GM12864 (cell line): Measurements from ENCODE around the gene CYP2C8.
"Not testable (repeated sequence)": the region's sequence is repeated elsewhere in the genome, so short reads cannot be mapped to it uniquely, and the experiment has no call there.

Experiments
- DNase-seq: peaks from one replicate; pipeline ENCODE4 v3.0.0-alpha.2; 2011; ENCODE audit warnings: low read depth
- H3K4me3 ChIP-seq: 2 replicates; pipeline ENCODE4 v1.5.1; 2011; ENCODE audit warnings: mild to moderate bottlenecking, low read depth, low read length, control low read depth
- TF ChIP-seq, protein P1 (sequence below): IDR thresholded peaks from 2 replicates; pipeline ENCODE4 v1.5.1; 2011; ENCODE audit warnings: low read depth, mild to moderate bottlenecking, moderate library complexity, low read length, control low read depth, inconsistent platforms; ENCODE audit errors: missing control alignments

The CYP2C8 gene

DNA sequence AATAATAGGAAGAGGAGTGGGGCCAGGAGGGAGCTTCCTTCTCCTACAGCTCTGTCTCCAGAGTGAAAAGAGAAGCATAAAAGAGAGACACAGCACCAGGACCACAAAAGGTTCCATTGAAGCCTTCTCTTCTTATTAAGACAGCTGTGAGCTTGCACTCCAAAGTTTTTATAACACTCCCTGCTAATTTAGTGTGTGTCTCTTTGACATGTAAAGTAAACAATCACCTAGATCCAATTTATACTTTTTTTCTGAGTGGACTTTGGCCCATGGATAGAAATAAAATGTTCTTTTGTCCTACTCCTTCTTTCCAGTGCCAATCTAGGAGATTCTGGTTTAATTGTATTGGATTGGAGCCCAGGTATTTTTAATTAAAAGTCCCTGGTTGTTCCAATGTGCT lies at the start of gene CYP2C8:
Gene CYP2C8 (minus strand): TSS at position 212 of the 400 bp plus-strand sequence. CDS start 95 bp downstream, at position 117.
- no peak for DNase-seq
- no peak within 1 kb of the TSS for H3K4me3 ChIP-seq
- TF ChIP-seq, protein P1, sequence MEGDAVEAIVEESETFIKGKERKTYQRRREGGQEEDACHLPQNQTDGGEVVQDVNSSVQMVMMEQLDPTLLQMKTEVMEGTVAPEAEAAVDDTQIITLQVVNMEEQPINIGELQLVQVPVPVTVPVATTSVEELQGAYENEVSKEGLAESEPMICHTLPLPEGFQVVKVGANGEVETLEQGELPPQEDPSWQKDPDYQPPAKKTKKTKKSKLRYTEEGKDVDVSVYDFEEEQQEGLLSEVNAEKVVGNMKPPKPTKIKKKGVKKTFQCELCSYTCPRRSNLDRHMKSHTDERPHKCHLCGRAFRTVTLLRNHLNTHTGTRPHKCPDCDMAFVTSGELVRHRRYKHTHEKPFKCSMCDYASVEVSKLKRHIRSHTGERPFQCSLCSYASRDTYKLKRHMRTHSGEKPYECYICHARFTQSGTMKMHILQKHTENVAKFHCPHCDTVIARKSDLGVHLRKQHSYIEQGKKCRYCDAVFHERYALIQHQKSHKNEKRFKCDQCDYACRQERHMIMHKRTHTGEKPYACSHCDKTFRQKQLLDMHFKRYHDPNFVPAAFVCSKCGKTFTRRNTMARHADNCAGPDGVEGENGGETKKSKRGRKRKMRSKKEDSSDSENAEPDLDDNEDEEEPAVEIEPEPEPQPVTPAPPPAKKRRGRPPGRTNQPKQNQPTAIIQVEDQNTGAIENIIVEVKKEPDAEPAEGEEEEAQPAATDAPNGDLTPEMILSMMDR = no peak

DNA sequence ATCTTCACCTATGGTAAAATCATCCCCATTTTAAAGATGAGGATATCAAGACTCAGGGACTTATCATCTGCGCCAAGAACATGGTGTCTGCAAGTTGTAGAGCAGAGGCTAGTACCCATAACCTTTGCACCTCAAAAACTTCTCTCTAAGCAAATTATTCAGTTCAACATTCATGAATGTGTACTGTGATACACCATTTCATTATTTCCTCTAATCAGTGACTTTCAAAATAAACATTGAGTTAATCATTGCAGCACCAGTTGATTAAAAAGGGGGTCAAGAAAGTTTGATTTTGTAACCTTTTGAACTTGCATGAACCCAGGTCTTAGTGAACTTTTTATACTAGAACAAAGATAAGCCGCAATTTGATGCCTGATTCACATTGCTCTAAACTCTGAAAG lies 47.6 kb upstream of the CYP2C8 start:
- no peak overlapping the region for H3K4me3 ChIP-seq
- TF ChIP-seq, protein P1 = no peak
- no peak for DNase-seq

DNA sequence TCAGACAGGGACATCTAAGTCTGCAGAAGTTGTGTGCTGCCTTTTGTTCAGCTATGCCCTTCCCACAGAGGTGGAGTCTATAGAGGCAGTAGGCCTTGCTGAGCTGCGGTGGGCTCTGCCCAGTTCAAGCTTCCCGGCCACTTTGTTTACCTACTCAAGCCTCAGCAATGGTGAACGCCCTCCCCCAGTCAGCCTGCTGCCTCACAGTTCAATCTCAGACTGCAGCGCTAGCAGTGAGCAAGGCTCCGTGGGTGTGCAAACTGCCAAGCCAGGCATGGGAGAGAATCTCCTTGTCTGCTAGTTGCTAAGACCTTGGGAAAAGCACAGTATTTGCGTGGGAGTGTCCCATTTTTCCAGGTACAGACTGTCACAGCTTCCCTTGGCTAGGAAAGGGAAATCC lies 41.5 kb upstream of the CYP2C8 start:
- not testable (repeated sequence) for DNase-seq, H3K4me3 ChIP-seq

DNA sequence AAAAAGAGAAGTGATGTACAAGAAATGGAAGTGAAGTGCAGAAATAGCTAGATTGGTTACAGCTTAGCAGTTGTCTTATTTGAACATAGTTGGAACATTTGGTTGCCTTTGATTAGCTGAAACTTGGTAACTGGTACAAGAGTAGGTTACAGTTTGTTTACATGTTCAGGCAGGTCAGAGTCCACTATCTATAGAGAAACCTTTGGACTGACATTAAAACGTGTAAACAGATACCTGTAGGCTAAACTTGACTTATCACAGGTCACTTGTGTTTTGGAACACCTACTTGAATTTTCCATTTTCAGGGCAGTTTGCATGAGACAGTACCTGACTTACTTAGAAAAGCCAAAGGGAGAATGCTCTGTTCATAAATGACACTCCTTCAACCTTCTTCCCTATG lies 28.5 kb upstream of the CYP2C8 start:
- DNase-seq = no peak
- TF ChIP-seq, protein P1 = no peak

DNA sequence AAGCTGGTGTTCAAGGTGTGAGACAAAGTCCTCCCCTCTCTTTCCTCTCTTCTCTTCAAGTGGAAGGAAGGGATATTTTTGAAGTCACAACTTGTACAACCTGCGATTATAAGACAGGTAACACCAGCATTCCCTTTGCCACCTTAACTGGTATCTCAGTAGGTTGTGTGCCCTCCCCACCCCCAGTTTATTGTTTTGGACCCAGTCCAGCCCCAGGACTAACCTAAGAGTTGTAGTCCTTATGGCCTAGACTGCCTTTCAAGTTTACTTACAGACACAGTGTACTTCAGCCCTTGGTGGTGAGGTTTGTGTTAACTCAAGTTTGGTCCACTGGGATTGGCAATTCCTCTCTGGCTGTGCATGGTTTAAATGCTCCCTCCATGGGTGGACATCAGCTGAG lies 26.8 kb upstream of the CYP2C8 start:
- TF ChIP-seq, protein P1 = no peak
- no peak for DNase-seq
- no peak overlapping the region for H3K4me3 ChIP-seq

More for the DNA sequence above, 28.5 kb upstream of the CYP2C8 start:
- H3K4me3 ChIP-seq = no peak overlapping the region

DNA sequence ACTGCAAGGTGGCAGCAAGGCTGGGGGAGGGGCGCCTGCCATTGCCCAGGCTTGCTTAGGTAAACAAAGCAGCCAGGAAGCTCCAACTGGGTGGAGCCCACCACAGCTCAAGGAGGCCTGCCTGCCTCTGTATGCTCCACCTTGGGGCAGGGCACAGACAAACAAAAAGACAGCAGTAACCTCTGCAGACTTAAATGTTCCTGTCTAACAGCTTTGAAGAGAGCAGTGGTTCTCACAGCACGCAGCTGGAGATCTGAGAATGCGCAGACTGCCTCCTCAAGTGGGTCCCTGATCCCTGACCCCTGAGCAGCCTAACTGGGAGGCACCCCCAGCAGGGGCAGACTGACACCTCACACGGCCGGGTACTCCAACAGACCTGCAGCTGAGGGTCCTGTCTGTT lies 10.3 kb upstream of the CYP2C8 start:
- not testable (repeated sequence) for DNase-seq, H3K4me3 ChIP-seq

DNA sequence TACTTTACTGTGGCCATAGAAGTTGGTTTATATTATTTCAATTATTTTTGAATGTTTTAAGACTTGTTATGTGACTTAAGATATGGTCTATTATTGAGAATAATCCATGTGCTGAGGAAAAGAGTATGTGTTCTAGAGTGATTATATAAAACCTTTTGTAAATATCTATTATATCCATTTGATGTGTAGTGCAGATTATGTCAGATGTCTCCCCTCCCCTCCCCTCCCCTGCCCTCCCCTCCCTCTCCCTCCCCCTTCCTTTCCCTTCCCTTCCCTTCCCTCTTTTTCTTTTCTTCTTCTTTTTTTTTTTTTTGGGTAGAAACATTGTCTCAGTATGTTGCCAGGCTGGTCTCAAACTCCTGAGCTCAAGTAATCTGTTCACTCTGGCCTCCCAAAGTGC lies 8.3 kb upstream of the CYP2C8 start:
- TF ChIP-seq, protein P1 = no peak
- H3K4me3 ChIP-seq = no peak overlapping the region
- DNase-seq = no peak

DNA sequence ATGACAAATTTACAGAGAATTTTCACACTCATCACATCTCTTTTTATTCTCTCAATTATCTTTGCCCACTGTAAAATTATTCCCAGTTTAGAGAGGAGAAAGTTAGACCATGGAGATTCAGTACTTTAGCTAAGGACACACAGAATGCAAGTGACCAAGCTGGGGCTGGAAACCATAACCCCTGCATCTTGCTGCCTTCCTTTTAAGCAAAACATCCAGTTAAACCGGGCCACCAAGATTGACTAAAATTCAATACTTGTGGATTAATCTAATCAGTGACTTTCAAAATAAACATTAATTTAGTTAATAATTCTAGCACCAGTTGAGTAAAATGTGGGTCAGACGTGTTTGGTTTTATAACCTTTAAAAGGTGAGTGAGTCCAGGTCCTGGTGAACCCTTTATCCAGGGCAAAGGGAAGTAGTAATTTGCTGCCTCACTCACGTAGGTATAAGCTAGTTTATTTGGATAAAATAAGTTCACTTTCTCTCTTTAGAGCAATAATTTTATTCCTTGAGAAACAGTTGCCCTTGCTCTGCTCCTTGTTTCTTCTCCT lies 1.9 kb upstream of the CYP2C8 start:
- H3K4me3 ChIP-seq = no peak overlapping the region
- no peak for DNase-seq
- TF ChIP-seq, protein P1 = no peak

DNA sequence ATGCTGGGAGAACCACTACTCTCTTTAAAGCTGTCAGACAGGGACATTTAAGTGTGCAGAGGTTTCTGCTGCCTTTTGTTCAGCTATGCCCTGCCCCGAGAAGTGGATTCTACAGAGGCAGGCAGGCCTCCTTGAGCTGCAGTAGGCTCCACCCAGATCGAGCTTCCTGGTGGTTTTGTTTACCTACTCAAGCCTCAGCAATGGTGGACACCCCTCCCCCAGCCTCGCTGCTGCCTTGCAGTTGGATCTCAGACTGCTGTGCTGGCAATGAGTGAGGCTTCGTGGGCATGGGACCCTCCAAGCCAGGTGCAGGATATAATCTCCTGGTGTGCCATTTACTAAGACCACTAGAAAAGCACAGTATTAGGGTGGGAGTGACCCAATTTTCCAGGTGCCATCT lies 5.2 kb downstream of the CYP2C8 start:
- H3K4me3 ChIP-seq, DNase-seq: not testable (repeated sequence)
